Measurements from ENCODE around the gene LSAMP.
"Not testable (repeated sequence)": the region's sequence is repeated elsewhere in the genome, so short reads cannot be mapped to it uniquely, and the experiment has no call there.

Gene LSAMP

GRCh38 chr3:115861166-115861733, 584.0 kb downstream of the LSAMP start:
- DNase-seq = no peak

GRCh38 chr3:115860766-115861165, 584.5 kb downstream of the LSAMP start:
- DNase-seq = no peak

GRCh38 chr3:115859002-115859807, 586.1 kb downstream of the LSAMP start:
- no peak for DNase-seq

GRCh38 chr3:115857518-115858136, 587.7 kb downstream of the LSAMP start:
- DNase-seq = no peak

- DNase-seq = no peak
Observed at GRCh38 chr3:115855911-115856310, 589.4 kb downstream of the LSAMP start.

GRCh38 chr3:115853104-115853503, 592.2 kb downstream of the LSAMP start:
- no peak for DNase-seq

- no peak for DNase-seq
Observed at GRCh38 chr3:115852278-115852677, 593.0 kb downstream of the LSAMP start.

- no peak for DNase-seq
Observed at GRCh38 chr3:115851571-115851970, 593.7 kb downstream of the LSAMP start.

- DNase-seq = no peak
Observed at GRCh38 chr3:115848641-115849040, 596.6 kb downstream of the LSAMP start.

GRCh38 chr3:115845986-115846385, 599.3 kb downstream of the LSAMP start:
- DNase-seq = no peak

GRCh38 chr3:115844729-115845128, 600.6 kb downstream of the LSAMP start:
- not testable (repeated sequence) for DNase-seq

- no peak for DNase-seq
Observed at GRCh38 chr3:115843206-115843605, 602.1 kb downstream of the LSAMP start.

- DNase-seq = no peak
Observed at GRCh38 chr3:115839246-115839645, 606.0 kb downstream of the LSAMP start.

GRCh38 chr3:115838786-115839185, 606.5 kb downstream of the LSAMP start:
- DNase-seq = no peak

GRCh38 chr3:115836944-115837343, 608.3 kb downstream of the LSAMP start:
- DNase-seq = peak; percentile 7

- DNase-seq = no peak
Observed at GRCh38 chr3:115835946-115836345, 609.3 kb downstream of the LSAMP start.

GRCh38 chr3:115834068-115834467, 611.2 kb downstream of the LSAMP start:
- DNase-seq = no peak

GRCh38 chr3:115833074-115833473, 612.2 kb downstream of the LSAMP start:
- no peak for DNase-seq

- no peak for DNase-seq
Observed at GRCh38 chr3:115832265-115832664, 613.0 kb downstream of the LSAMP start.

GRCh38 chr3:115831864-115832263, 613.4 kb downstream of the LSAMP start:
- no peak for DNase-seq

- no peak for DNase-seq
Observed at GRCh38 chr3:115830764-115831395, 614.4 kb downstream of the LSAMP start.

GRCh38 chr3:115828401-115828800, 616.9 kb downstream of the LSAMP start:
- no peak for DNase-seq

GRCh38 chr3:115827495-115827894, 617.8 kb downstream of the LSAMP start:
- DNase-seq = no peak

- no peak for DNase-seq
Observed at GRCh38 chr3:115825046-115825445, 620.2 kb downstream of the LSAMP start.
